HG03039 (cell line): ENCODE results near the gene SNAPC2.
A peak's percentile ranks its signal among the peaks of the same experiment; 100 is the strongest.
"Not testable (repeated sequence)": the region's sequence is repeated elsewhere in the genome, so short reads cannot be mapped to it uniquely, and the experiment has no call there.

ENCODE experiments used
- ATAC-seq: cut with Tn5 transposase; IDR thresholded peaks from one replicate; pipeline ENCODE4 v1.9.1; 2021; ENCODE audit warnings: mild to moderate bottlenecking, moderate library complexity; ENCODE audit not compliant: unreplicated experiment

The SNAPC2 gene

DNA sequence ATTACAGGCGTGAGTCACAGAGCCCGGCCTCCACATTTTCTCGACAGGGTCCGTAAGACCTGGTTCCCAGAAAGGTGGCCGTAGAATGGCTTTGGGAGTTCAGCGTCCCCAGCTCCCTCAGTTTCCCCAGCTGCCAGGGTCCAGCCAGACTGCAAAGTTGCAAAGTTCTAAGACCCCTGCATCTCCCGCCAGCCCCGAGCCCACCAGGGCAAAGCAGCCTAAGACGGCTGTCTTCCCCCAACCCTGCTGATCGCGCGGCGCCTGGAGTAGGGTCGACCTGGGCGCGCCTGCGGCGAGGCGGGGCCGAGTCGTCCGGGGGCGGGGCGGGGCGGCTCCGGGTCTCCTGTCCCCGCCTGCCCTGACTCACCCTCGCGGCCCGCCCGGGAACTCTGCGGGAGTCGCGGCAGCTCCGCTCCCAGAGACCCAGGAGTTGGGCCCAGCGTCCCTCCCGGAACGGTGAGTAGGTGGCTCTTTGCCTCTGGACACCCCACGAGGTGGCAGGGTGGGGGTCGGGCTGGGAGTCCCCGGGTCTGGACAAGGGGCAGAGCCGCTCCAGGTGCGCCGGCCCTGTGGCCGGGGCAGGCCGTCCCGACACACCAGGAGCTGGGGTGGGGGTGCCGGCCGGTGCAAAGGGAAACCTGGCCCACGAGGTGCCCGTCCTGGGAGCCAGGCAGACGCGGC, 31.9 kb upstream of the SNAPC2 start, which contains the start of gene LRRC8E:
LRRC8E (plus strand) TSS at position 366 of the 681 bp plus-strand sequence. CDS start 7,094 bp downstream, outside the sequence.
- no peak for ATAC-seq

DNA sequence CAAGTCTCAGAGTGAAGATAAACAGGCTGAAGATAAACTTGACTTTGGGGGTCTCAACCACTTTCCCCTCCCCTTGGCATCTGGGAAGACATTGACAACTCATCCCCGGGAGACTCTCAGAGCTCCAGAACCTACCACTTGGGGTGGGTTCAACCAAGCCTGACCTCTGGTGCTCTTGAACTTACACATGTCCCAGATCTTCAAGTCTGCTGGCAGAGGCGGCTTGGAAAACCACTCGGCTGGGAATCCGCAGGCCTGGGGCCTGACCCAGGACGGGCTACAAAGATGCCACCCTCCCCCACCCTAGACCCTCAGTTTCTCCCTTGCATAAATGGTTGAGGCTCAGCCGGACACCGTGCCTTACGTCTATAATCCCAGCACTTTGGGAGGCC, 31.3 kb upstream of the SNAPC2 start:
- ATAC-seq, result no peak

DNA sequence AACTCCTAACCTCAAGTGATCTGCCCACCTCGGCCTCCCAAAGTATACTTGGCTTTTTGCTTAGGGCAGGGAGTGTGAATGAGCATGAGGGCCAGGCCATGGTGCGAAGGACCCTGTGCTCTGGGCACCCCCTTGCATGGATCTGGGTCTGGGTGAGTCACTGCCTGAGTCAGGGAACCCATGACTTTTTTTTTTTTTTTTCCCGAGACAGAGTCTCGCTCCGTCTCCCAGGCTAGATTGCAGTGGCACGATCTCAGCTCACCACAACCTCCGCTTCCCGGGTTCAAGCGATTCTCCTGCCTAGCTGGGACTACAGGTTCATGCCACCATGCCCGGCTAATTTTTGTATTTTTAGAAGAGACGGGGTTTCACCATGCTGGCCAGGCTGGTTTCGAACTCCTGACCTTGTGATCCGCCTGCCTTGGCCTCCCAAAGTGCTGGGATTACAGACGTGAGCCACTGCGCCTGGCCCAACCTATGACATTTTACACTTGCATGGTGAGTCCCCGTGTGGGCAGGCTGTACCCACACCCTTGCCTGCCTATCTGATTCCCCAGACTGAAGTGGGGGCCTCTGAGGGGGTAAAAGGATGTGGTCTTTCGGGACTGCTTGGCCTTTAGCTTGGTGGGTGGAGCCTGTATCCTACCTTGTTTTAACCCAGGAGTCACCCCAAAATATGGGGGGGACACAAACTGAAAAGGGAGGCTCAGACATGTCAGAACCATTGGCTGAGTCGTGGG, 26.6 kb upstream of the SNAPC2 start:
- not testable (repeated sequence) for ATAC-seq

DNA sequence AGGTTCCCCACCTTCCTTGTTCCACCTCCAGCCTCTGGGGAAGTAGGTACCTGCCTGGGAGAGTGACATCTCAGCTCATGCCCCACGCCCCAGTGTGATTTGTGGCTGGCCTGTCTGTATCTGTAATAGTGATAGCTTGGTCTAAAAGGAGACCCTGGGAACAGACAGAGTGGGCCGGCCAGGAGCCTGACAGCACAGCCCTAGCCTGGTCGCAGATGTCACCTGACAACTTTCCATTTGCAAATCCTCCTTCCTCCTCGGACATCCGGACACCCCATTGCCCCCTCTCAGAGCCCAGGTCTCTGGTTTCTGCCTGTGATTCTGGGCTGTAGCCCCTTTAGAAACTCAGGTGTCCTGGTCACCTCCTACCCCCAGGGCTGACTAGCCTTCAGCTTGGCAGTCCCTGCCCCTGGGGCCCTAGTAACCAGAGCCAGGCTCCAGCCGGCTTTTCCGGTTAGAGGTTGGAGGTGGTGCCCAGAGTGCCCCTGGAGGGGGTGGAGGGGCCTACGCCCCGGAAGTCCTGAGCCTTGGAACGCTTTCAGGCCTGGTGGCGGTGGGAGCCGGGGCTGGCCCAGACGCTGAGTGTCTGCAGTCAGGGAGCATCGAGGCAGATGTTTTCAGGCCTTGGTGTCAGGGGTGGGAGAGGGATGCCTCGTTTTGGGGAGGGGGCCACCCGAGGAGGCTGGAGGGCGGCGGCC, 25.4 kb upstream of the SNAPC2 start:
- ATAC-seq, result no peak

DNA sequence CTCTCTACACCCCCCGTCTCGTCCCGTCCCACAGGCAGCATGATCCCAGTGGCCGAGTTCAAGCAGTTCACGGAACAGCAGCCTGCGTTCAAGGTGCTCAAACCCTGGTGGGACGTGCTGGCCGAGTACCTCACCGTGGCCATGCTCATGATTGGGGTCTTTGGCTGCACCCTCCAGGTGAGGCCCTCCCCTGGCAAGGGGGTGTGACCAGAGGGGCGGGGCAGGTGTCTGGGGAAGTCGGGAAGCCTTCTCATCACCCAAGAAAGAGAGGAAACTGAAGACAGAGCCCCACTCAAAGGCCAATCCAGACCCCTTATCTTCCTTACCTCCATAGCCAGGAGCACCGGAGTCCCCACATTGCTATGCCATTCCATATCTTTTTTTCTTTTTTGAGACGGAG, 24.6 kb upstream of the SNAPC2 start:
- no peak for ATAC-seq

GRCh38 chr19:7897292-7897691, 22.8 kb upstream of the SNAPC2 start:
- no peak for ATAC-seq

DNA sequence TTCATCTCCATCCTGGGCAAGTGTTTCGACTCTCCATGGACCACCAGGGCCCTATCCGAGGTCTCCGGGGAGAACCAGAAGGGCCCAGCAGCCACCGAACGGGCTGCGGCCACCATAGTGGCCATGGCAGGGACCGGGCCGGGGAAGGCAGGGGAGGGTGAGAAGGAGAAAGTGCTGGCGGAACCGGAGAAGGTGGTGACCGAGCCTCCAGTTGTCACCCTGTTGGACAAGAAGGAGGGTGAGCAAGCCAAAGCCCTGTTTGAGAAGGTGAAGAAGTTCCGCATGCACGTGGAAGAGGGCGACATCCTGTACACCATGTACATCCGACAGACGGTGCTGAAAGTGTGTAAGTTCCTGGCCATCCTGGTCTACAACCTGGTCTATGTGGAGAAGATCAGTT, 21.2 kb upstream of the SNAPC2 start:
- no peak for ATAC-seq

GRCh38 chr19:7899751-7900378, 20.3 kb upstream of the SNAPC2 start:
- ATAC-seq, result no peak

DNA sequence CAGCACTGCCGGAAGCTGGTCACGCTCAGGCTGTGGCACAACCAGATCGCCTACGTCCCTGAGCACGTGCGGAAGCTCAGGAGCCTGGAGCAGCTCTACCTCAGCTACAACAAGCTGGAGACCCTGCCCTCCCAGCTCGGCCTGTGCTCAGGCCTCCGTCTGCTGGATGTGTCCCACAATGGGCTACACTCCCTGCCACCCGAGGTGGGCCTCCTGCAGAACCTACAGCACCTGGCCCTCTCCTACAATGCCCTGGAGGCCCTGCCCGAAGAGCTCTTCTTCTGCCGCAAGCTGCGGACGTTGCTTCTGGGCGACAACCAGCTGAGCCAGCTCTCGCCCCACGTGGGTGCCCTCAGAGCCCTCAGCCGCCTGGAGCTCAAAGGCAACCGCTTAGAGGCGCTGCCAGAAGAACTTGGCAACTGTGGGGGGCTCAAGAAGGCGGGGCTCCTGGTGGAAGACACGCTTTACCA, 19.7 kb upstream of the SNAPC2 start:
- no peak for ATAC-seq

- ATAC-seq, result no peak
Measured at GRCh38 chr19:7900931-7901330, 19.2 kb upstream of the SNAPC2 start.

GRCh38 chr19:7901337-7901736, 18.8 kb upstream of the SNAPC2 start:
- ATAC-seq, result no peak

DNA sequence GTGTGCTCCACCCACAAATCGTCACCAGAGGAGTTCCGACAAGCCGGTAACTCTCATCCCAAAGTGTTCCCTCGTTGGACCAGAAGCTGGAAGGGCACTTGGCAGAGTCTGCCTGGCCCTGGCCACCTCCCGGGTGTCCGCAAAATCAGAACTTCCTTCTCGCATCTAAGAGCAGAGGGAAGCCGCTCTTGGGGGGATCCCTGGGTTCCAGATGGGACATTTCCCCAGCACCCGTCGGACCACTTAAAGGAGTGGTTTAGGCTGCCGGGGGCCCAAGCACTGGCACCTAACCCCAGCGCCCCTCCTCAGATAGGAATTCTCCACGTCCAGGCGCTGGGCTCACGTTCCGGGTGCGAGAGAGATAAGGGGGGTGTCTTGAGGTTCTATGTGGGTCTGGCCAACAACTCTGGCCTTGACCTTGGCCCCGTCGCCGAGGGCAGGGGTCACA, 17.3 kb upstream of the SNAPC2 start:
- ATAC-seq, result no peak

GRCh38 chr19:7903244-7904073, 16.7 kb upstream of the SNAPC2 start, which contains the start of gene MAP2K7:
MAP2K7 (plus strand) TSS chr19:7903877; CDS start chr19:7903945, 68 bp downstream.
- ATAC-seq, result peak; percentile 83

GRCh38 chr19:7904074-7905020, 15.8 kb upstream of the SNAPC2 start:
- peak; percentile 19 for ATAC-seq

GRCh38 chr19:7905268-7905667, 14.9 kb upstream of the SNAPC2 start:
- ATAC-seq, result no peak

- no peak for ATAC-seq
Measured at GRCh38 chr19:7905859-7906258, 14.3 kb upstream of the SNAPC2 start.

GRCh38 chr19:7907122-7907521, 13.0 kb upstream of the SNAPC2 start:
- no peak for ATAC-seq

GRCh38 chr19:7907544-7907943, 12.6 kb upstream of the SNAPC2 start:
- ATAC-seq, result no peak

DNA sequence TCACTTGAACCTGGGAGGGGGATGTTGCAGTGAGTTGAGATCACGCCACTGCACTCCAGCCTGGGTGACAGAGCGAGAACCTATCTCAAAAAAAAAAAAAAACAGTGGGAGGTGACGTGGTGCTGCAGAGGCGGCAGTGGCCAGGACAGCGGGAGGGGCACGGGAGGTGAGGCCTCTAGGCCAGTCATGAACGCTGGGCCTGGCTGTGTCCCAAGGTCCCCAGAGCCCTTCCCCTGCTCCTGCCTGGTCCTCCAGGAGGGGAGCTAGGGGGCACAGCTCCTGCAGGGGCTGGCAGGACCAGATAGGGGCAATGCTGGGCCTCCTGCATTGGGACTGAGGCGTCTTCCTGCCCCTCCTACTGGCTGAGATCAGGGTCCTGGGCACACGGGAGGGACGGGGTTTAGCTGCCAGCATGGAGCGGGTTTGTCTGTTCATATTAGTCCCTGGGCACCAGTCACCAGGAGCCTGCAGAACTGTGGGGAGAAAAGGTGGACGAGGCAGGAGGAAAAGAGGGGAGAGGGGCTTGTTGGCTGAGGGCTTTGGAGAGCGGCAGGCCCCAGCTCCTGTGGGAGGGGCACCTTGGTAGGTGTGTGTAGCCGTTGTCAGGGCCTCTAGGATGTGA, 11.9 kb upstream of the SNAPC2 start:
- no peak for ATAC-seq
